ENCODE data around the gene CACNA2D3.

Gene CACNA2D3

GRCh38 chr3:54530944-54531343 is 408.6 kb downstream of the CACNA2D3 start:
- no peak for DNase-seq (ENCODE audit: low read depth in 2 of 2)

GRCh38 chr3:54531741-54532140 is 409.4 kb downstream of the CACNA2D3 start:
- no peak for DNase-seq (ENCODE audit: low read depth in 2 of 2)

- DNase-seq (ENCODE audit: low read depth in 2 of 2) = no peak
These were observed 411.5 kb downstream of the CACNA2D3 start for GRCh38 chr3:54533856-54534255.

GRCh38 chr3:54535619-54536018 is 413.3 kb downstream of the CACNA2D3 start:
- DNase-seq (ENCODE audit: low read depth in 2 of 2) = no peak

- no peak for DNase-seq (ENCODE audit: low read depth in 2 of 2)
These were observed 414.1 kb downstream of the CACNA2D3 start for GRCh38 chr3:54536450-54536849.

DNA sequence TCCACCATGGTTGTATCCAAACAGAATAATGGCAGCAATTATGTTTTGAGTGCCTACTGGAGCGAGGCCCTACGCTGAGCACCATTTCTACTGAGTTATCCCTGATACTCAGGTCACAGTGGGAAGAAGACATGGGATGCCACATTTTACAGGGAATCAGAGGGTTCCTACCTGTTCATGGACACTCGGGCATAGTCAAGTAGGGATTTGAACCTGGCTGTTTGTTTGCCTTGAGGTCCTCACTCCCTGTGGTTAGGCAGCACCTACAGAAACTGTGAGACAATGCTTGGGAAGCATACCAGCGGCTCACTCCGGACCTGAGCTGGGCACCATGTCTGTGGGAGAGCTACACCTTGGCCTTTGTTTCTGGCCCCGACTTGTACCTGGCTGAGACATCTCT is 415.2 kb downstream of the CACNA2D3 start:
- no peak for DNase-seq (ENCODE audit: low read depth in 2 of 2)

- DNase-seq (ENCODE audit: low read depth in 2 of 2) = no peak
These were observed 416.0 kb downstream of the CACNA2D3 start for GRCh38 chr3:54538346-54538745.

- DNase-seq (ENCODE audit: low read depth in 2 of 2) = no peak
These were observed 419.0 kb downstream of the CACNA2D3 start for GRCh38 chr3:54541369-54541768.

GRCh38 chr3:54543446-54543845 is 421.1 kb downstream of the CACNA2D3 start:
- no peak for DNase-seq (ENCODE audit: low read depth in 2 of 2)

DNA sequence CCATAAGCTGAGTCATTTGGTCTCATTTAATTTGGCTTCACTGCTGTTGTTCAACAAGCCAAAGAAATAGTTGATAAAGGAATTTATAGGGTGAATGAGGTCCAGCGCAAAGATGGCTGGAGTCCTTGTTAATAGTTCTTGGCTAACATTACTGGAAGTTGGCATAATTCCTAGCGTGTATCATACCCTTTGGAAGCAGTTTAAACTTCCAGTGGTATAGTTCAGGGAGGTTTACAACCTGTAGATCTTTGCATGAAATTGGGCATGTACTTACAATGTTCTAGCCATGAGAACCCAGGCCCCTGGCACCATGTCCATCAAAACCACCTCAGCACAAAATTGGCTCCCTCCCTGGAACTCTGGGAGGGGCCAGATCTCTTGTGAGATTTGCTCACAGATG is 424.7 kb downstream of the CACNA2D3 start:
- DNase-seq (ENCODE audit: low read depth in 2 of 2) = no peak

GRCh38 chr3:54547846-54548245 is 425.5 kb downstream of the CACNA2D3 start:
- no peak for DNase-seq (ENCODE audit: low read depth in 2 of 2)

DNA sequence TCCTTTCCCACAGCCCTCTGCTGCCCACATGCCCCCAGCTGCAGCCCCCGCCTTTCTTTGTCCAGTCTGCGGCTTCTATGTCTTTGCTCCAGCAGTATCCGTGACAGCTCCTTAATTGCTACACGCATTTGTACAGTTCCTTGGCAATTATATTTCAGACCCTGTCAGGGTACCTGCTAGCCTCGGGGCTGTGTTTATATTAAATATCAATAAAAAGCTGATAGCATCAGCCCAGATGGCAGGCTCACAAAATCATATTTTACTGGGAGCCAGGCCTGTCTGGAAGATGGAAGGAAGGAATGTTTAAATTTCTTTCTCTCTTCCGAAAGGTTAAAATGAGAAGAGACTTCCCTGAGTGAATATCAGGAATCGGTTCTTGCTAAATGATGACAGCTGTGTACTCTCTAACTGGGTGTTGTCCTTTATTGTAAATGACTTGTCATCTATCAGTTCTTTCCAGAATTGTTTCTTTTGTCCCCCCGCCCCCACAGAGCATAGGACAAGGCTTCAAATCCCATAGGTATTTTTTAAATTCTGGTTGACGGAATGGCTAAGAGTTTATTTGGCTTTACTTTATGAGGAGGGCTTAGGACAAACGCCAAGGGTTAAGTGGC is 427.4 kb downstream of the CACNA2D3 start:
- no peak for DNase-seq (ENCODE audit: low read depth in 2 of 2)

- no peak for DNase-seq (ENCODE audit: low read depth in 2 of 2)
These were observed 428.0 kb downstream of the CACNA2D3 start for GRCh38 chr3:54550221-54550977.

DNA sequence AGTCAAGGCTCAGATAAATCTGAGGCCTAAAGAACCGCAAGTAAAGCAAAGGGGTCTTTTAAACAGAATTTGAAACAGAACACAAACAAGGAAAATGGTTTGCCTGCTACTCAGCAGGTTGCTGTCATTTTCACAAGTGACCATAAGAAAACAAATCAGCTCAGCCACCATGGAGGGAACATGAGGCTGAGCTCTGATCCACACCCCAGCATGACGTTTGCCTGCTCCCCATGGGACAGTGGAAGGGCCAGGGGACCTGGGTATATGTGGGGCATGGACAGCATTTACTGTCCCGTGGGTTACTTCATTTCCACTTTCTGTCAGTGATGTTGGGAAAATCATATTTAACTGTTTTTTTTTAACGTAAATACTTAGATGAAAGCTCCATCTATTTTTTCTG is 434.3 kb downstream of the CACNA2D3 start:
- no peak for DNase-seq (ENCODE audit: low read depth in 2 of 2)

GRCh38 chr3:54557538-54558428 is 435.4 kb downstream of the CACNA2D3 start:
- no peak for DNase-seq (ENCODE audit: low read depth in 2 of 2)

GRCh38 chr3:54563501-54564200 is 441.3 kb downstream of the CACNA2D3 start:
- DNase-seq (ENCODE audit: low read depth in 2 of 2) = no peak

- no peak for DNase-seq (ENCODE audit: low read depth in 2 of 2)
These were observed 442.1 kb downstream of the CACNA2D3 start for GRCh38 chr3:54564374-54564925.

GRCh38 chr3:54565956-54566355 is 443.6 kb downstream of the CACNA2D3 start:
- no peak for DNase-seq (ENCODE audit: low read depth in 2 of 2)

DNA sequence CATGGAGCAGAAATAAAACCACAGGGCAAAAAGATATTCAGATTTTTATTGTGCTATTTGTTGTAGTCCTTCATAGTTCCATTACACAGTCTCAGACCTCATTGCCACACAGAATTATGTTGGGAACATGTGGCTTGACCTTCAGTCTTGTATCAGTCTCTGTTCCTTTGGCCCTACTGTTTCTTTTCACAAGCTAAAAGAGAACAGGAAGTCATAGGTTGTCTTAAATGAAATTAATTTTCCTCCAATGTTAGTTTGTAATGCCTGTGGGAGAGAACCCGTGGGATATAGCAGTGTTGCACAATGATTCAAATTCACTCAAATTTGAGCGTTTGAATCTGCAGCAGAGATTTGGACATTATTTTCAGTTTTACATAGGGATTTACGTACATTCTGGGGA is 445.6 kb downstream of the CACNA2D3 start:
- DNase-seq (ENCODE audit: low read depth in 2 of 2) = no peak

- DNase-seq (ENCODE audit: low read depth in 2 of 2) = no peak
These were observed 447.7 kb downstream of the CACNA2D3 start for GRCh38 chr3:54570008-54570407.

DNA sequence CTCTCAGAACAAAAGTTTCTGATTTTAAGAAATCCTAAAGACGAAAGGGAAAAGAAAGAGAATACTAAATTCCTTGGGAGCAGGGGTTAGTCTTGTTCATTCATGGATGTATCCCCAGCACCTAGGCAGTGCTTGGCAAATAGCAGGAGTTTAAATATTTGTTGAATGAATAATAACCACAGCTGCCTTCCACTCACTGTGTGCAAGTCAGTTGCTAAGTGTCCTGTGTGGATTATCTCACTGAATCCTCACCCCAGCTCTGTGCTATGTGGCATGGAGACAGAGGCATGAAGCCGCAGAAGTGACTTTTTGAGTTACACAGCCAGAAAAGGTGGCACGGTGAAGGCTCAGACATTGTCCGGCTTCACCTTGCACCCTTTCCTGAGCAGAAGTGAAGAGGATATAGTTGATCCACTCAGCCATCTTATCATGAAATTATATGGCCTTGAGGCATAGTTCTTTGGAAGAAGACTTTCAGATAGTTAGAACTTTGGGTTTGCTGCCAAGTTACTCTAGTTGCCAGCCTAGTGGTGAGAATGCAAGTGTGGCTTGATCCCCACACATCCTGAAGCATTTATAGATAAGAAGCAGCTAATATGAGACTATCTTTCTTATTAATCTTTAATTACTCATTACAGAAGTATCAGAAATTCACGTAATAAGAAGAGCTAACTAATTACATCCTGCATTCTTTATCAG is 450.0 kb downstream of the CACNA2D3 start:
- DNase-seq (ENCODE audit: low read depth in 2 of 2) = no peak

All from fibroblast of skin of left quadriceps (primary cell).